ENCODE data around the gene TGFB3.
"Not testable (repeated sequence)": the region's sequence is repeated elsewhere in the genome, so short reads cannot be mapped to it uniquely, and the experiment has no call there.

The TGFB3 gene

GRCh38 chr14:75946785-75947184 lies 35.0 kb downstream of the TGFB3 start:
- no peak for DNase-seq

- DNase-seq, result no peak
Observed at GRCh38 chr14:75944607-75945241, 37.1 kb downstream of the TGFB3 start.

GRCh38 chr14:75941030-75941429 lies 40.8 kb downstream of the TGFB3 start:
- no peak for DNase-seq

GRCh38 chr14:75939200-75939599 lies 42.6 kb downstream of the TGFB3 start:
- DNase-seq, result no peak

GRCh38 chr14:75934998-75935628 lies 46.7 kb downstream of the TGFB3 start:
- no peak for DNase-seq

- no peak for DNase-seq
Observed at GRCh38 chr14:75933712-75934296, 48.0 kb downstream of the TGFB3 start.

- DNase-seq, result no peak
Observed at GRCh38 chr14:75928690-75929181, 53.1 kb downstream of the TGFB3 start.

GRCh38 chr14:75927564-75928087 lies 54.2 kb downstream of the TGFB3 start:
- DNase-seq, result no peak

GRCh38 chr14:75926431-75927115 lies 55.2 kb downstream of the TGFB3 start:
- no peak for DNase-seq

GRCh38 chr14:75925141-75925840 lies 56.5 kb downstream of the TGFB3 start:
- not testable (repeated sequence) for DNase-seq

GRCh38 chr14:75920421-75920820 lies 61.4 kb downstream of the TGFB3 start:
- not testable (repeated sequence) for DNase-seq

- no peak for DNase-seq
Observed at GRCh38 chr14:75917946-75918335, 63.9 kb downstream of the TGFB3 start.

GRCh38 chr14:75917322-75917945 lies 64.4 kb downstream of the TGFB3 start:
- no peak for DNase-seq

- no peak for DNase-seq
Observed at GRCh38 chr14:75915045-75915444, 66.8 kb downstream of the TGFB3 start.

GRCh38 chr14:75913183-75913582 lies 68.6 kb downstream of the TGFB3 start:
- no peak for DNase-seq

- DNase-seq, result no peak
Observed at GRCh38 chr14:75911883-75912282, 69.9 kb downstream of the TGFB3 start.

- DNase-seq, result no peak
Observed at GRCh38 chr14:75910048-75910447, 71.7 kb downstream of the TGFB3 start.

GRCh38 chr14:75909630-75910029 lies 72.2 kb downstream of the TGFB3 start:
- no peak for DNase-seq
